ENCODE results near the gene OR2A25. TPM values are rescaled to one million over a fixed set of nuclear protein-coding genes. Genes with fewer than 3 reads are reported as not detected.

The OR2A25 gene
- total RNA-seq, 1 donor from 2014 or later: not detected

Other genes starting within 250 kb of the OR2A25 start
- 33.8 TPM for gene TCAF1, start 167.6 kb upstream of the OR2A25 start, total RNA-seq
- gene OR2F2, start 134.6 kb upstream of the OR2A25 start, total RNA-seq: not detected
- gene OR2F1, start 115.0 kb upstream of the OR2A25 start, total RNA-seq: not detected
- not detected for gene OR6B1, start 69.5 kb upstream of the OR2A25 start, total RNA-seq
- not detected for gene OR2A5, start 20.9 kb upstream of the OR2A25 start, total RNA-seq
- not detected for gene OR2A12, start 16.5 kb downstream of the OR2A25 start, total RNA-seq
- gene OR2A2, start 39.8 kb downstream of the OR2A25 start, total RNA-seq: not detected
- gene OR2A14, start 53.4 kb downstream of the OR2A25 start, total RNA-seq: not detected
- gene CTAGE4, start 113.7 kb downstream of the OR2A25 start, total RNA-seq: 0.32 TPM
- 0.67 TPM for gene ARHGEF35, start 126.0 kb downstream of the OR2A25 start, total RNA-seq
- gene OR2A42, start 169.8 kb downstream of the OR2A25 start, total RNA-seq: not detected
- gene OR2A7, start 195.0 kb downstream of the OR2A25 start, total RNA-seq: 0.51 TPM
- gene CTAGE8, start 199.5 kb downstream of the OR2A25 start, total RNA-seq: 0.32 TPM
- gene OR2A1, start 242.6 kb downstream of the OR2A25 start, total RNA-seq: not detected

All from Right ventricle myocardium superior (tissue), 1 donor.